ENCODE data around the gene HENMT1. TPM values are rescaled to one million over a fixed set of nuclear protein-coding genes. Genes with fewer than 3 reads are reported as not detected.

The HENMT1 gene
- total and polyA plus RNA-seq, 9 of the 15 experiments (the other 6 are each of a cell fraction or from before 2014, with no cell fraction given): not detected

- FAIRE-seq (no peak), DNase-seq (ENCODE audit: extremely low read depth in 1 of 4, low spot score in 3 of 4) (no peak), ATAC-seq (no peak)
- no peak overlapping the region for H3K27ac ChIP-seq (ENCODE audit: extremely low read depth, low read depth, low read length)
- in situ Hi-C loops (cut with MboI): no loop called here
- H3K9ac ChIP-seq (ENCODE audit: insufficient read depth in 1 of 2, low read depth in 2 of 2, low read length in 2 of 2): no peak overlapping the region
- TF ChIP-seq SPI1 (IDR thresholded peaks at IDR 0.05; ENCODE audit: borderline replicate concordance, low read depth, low read length): no peak
- no peak for TF ChIP-seq MGA (IDR thresholded peaks at IDR 0.05)
- TF ChIP-seq RHOXF2B (CRISPR knock-in tag; conservative IDR thresholded peaks at IDR 0.05): no peak
- no peak for TF ChIP-seq YBX1 (IDR thresholded peaks at IDR 0.05)
- no peaks in the 10 kb centered on the region for H4K20me1 ChIP-seq (replicated peaks; ENCODE audit: control insufficient read depth, insufficient read depth, low read length)
- H3K4me2 ChIP-seq (ENCODE audit: insufficient read depth, low read length): no peak overlapping the region
- no peaks in the 10 kb centered on the region for H3K79me2 ChIP-seq (ENCODE audit: control insufficient read depth, insufficient read depth, low read length)
- no TSS peak for BruUV-seq (replicated peaks)
- H3K4me1 ChIP-seq (replicated peaks in 1 of 2; ENCODE audit: control insufficient read depth in 2 of 2, insufficient read depth in 2 of 2, low read length in 2 of 2): no peaks in the 10 kb centered on the region
- no peaks in the 10 kb centered on the region for H3K9me3 ChIP-seq (replicated peaks; ENCODE audit: control insufficient read depth, insufficient read depth, low read depth, low read length)
- intact Hi-C loops (cut with micrococcal nuclease): no loop called here
- H3K36me3 ChIP-seq (ENCODE audit: control insufficient read depth, insufficient read depth, low read length): no peaks in the 10 kb centered on the region
- WGBS (ENCODE audit: insufficient coverage, low coverage, missing lambda C conversion rate): 38% methylated on average over 5 of the region's 5 CpGs
- H3K9me1 ChIP-seq (ENCODE audit: control insufficient read depth, insufficient read depth, low read length): no peaks in the 10 kb centered on the region
- peaks cover 0 to 3% of the 10 kb centered on the region in 2 experiments; a peak in 1 of 5 replicates for H3K27me3 ChIP-seq (ENCODE audit: control insufficient read depth in 2 of 2, insufficient read depth in 2 of 2, low read length in 2 of 2)
- H3K4me3 ChIP-seq: no peak overlapping the region
- ChIA-PET POLR2A (no interaction called here), CTCF (ENCODE audit: low intra/inter-chr PET ratio) (no interaction called here)
- H2AFZ ChIP-seq (ENCODE audit: low read depth, low read length): no peak overlapping the region
These were observed 3.4 kb downstream of the HENMT1 start for GRCh38 chr1:108657356-108658080.
